HG02623 (cell line): ENCODE results near the gene ZNF689.

ENCODE experiments used
- ATAC-seq: cut with Tn5 transposase; IDR thresholded peaks from one replicate; pipeline ENCODE4 v1.9.1; 2021; ENCODE audit warnings: moderate library complexity; ENCODE audit not compliant: unreplicated experiment

The ZNF689 gene

GRCh38 chr16:30609926-30610839, at the start of gene ZNF689:
TSS of gene ZNF689 (minus strand) at chr16:30610389. CDS start at chr16:30610041, 348 bp downstream.
- ATAC-seq = peak; percentile 85

- peak; percentile 20 for ATAC-seq
Measured at GRCh38 chr16:30658731-30659506, 48.7 kb upstream of the ZNF689 start.

- ATAC-seq = peak; percentile 67
Measured at GRCh38 chr16:30657866-30658730, 47.9 kb upstream of the ZNF689 start, which contains the start of gene FBRS. TSS of gene FBRS (plus strand) at chr16:30658431. CDS start at chr16:30659519, 1,088 bp downstream.

DNA sequence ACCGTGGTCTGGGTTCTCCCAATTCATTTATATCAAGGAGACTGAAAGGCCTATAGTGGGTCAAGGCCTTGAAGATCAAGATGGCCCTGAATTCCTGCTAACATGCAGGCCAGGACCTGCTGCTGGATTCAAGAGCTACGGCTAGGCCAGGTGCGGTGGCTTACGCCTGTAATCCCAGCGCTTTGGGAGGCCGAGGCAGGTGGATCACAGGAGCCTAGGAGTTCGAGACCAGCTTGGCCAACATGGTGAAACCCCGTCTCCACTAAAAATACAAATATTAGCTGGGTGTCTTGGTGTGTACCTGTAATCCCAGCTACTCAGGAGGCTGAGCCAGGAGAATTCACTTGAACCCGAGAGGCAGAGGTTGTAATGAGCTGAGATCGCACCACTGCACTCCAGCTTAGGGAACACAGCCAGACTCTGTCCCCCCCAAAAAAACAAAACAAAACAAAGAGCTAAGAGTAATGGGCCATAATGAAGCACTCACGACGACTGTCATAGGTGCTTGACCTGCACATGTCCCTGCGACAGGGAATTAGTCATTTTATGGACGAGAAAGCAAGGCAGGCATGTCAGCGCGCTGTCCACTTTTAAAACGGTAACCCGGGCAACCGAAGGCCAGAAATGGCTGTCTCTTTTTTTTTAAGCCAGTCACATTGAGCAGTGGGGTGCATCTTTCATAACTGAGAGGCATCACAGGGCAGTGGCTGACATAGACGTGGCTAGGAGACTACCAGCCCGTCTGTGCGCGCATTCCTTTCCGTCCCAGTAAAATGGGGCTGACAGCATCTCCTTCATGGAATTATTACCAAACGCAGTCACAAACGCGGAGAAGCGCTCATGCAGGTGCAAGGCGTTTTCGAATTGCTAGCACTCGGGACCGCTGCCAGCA, 47.0 kb upstream of the ZNF689 start:
- ATAC-seq = no peak

DNA sequence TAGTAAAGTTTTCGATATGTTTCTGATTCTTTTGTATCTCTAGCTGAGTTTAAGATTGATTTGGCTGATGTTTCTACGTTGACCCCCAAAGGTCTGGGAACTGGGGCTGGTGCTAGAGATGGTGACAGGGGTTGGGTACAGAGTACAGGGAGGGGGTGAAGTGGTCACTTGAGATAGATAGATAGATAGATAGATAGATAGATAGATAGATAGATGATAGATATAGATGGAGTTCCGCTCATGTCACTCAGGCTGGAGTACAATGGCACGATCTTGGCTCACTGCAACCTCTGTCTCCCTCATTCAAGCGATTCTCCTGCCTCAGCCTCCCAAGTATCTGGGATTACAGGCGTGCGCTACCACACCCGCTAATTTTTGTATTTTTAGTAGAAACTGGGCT, 46.2 kb upstream of the ZNF689 start:
- no peak for ATAC-seq

- no peak for ATAC-seq
Measured at GRCh38 chr16:30655815-30656347, 45.7 kb upstream of the ZNF689 start.

GRCh38 chr16:30654856-30655255, 44.7 kb upstream of the ZNF689 start:
- ATAC-seq = no peak

DNA sequence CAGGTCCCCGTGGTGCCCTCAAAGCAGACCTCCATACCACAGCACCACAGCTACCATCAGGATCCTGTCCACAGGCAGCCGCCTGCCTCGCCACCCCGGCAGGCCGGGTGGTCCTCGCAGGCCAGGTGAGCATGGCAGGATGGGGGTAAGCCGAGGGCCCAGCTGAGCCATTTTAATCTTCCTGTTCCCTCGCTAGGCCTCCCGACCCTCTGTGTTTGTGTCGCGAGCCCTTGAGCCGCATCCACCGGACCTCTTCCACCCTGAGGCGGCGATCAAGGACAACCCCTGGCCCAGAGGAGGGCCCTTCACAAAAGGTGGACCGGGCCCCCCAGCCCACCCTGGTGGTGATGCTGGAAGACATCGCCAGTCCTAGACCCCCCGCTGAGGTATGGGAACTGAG, 42.5 kb upstream of the ZNF689 start:
- no peak for ATAC-seq

DNA sequence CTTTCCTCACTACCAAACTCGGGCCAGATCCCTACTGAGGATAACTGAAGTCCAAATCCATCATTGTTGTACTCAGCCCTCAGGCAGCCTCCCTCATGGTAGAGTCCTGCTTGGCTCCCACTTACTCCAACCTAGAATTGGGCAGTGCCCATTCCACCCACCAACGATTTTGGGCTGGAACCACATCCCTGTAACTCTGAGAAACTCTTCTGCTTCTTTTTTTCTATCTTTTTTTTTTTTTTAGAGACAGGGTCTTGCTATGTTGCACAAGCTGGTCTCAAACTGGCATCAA, 41.8 kb upstream of the ZNF689 start:
- no peak for ATAC-seq

DNA sequence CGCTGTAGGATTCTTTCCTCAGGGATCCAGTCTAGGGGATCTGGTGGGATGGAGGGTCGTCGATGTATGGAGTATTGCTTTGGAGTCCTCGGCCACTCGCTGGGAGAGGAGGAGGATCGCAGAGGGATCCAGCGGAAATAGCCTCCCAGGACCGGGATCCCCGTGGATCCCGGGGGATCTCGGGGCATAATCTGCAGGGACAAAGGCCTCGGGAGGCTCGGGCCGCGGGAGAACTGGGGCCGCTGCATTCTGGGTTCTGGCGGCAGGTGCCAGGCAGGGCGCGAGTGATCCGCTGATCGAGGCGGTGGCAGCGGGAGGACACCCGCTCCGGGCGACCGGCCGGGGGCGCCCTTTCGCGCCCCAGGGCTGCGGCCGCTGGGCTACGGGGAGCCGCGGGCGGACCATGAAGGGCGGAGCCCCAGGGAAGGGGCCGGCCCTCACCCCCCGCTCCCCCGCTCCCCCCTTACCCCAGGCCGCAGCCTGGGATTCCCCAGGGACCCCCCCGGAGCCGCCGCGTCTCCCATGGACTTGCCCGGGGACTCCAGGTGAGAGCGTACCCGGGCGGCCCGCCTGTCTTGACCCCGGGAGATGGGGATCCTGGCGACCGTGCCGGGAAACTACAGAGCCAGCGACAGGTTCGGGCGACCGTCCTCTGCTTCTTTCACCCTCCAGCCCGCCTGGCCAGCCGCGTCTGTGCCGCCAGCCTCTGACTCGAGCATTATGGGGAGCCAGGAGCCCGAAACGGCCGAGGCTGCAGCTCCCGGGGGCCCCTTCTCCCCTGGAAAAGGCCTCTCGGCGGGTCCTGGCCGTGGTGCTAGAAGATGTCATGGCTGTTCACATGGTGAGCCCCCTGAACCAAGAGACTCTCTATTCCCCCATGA, 41.2 kb upstream of the ZNF689 start:
- peak; percentile 38 for ATAC-seq

DNA sequence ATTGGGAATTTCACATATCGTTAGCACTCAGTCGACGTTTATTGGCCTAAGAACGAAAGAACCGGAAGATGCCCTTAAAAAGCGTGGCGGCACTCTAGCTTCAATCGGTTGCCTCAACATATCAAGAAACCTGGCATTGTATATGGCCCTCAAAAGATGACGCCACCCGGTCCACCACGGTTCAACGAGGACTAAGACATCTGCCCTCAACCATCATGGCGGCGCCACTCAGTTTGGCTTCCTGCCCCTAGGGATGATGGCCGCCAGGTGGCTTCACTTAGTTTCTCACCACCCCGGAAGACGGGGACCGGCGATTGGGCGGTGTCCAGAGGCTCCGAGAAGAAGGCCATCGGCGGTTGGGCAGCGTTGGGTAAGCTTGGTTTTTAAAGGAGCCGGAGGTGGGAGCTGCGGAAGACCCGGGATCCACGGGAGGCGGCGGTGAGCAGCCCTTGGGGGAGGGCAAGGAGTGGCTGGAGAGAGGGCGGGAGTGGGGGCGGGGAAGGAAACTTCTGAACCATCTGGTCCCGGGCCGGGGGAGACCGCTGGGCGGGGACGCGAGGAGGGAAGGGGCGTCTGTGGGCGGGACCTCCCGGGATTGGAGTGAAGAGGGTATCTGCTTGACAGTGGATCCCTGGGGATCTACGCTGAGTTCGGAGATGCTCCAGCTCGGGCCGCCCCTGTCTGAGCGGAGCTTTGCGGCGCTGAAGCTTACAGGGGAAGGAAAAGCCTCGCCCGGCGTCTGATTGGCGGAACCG, 40.4 kb upstream of the ZNF689 start, which contains the start of gene PRR14:
Gene PRR14 (plus strand): TSS at position 592 of the 755 bp plus-strand sequence. CDS start 686 bp downstream, outside the sequence.
- peak; percentile 68 for ATAC-seq

DNA sequence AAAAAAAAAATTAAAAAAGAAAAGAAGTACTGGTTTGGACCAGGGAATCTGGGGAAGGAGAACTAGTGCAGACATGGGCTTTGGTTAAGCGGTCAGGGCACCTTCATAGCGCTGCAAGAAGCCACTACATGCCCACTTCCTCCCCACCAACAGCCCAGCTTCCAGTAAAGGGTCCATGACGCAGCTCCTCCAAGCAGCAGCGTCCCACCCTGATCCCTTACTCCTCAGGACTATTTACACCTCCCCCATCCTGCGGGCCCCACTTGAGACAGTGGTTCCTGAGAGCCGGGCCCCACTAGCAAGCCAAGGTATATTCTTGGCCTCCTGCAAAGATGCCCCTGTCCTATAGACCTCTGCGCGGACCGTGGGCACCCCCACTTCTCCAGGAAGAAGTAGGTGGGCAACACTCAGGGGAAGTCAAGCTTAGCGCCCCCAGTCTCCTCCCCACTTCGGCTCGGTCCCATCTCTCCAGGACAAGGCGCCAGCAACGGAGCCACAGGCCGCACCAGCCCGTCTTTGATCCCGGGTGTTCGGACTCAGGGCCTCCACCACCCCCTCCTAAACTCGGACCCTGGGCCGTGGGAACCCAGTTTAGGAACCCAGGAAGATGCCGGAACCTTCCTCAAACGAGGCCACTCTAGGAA, 39.7 kb upstream of the ZNF689 start:
- no peak for ATAC-seq

DNA sequence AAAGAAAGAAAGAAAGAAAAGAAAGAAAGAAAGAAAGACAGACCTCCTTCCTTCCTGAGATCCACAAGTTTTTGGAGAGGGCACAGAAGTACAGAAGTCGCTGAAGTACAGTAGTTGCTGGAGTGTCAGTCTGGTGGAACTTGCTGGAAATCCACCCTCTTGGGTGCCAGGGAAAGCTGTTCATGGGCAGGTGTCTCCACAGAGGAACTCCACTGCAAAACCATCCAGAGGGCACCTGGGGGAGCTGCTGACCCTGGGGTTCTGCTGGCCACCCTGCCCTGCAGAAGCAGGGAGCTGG, 37.0 kb upstream of the ZNF689 start:
- ATAC-seq = no peak

DNA sequence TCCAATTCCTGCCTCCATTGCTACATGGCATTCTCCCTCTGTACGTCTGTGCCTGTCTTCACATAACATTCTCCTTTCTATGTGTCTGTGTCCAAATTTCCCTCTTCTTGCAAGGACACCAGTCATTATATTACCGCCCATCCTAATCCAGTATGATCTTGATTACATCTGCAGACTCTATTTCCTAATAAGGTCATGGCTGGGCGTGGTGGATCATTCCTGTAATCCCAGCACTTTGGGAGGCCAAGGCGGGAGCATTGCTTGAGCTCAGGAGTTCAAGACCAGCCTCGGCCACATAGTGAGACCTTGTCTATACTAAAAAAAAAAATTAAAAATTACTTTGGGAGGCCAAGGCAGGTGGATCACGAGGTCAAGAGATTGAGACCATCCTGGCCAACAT, 35.5 kb upstream of the ZNF689 start:
- no peak for ATAC-seq

DNA sequence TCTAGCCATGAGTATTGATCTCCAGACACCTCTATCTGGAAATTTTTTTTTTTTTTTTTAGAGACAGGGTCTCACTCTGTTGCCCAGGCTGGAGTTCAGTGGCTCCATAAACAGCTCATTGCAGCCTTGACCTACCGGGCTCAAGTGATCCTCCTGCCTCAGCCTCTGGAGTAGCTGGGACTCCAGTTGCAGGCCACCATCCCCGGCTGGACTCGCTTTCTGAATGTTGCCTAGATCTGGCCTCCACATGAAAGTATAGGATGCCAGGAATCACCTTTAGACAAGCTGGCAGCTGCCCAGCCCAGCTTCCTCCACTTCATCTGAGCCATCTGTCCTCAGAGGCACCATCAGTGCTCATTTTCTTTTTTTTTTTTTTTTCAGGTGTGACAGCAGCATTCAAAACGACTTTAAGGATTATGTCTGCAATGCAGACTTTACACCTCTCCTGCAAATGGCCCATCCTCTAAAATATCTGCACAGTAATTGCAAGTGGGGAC, 34.2 kb upstream of the ZNF689 start:
- ATAC-seq = no peak

GRCh38 chr16:30641378-30641982, 31.3 kb upstream of the ZNF689 start:
- no peak for ATAC-seq

GRCh38 chr16:30637944-30638343, 27.8 kb upstream of the ZNF689 start:
- no peak for ATAC-seq
